RKO (cell line): ENCODE measurements around the gene PDK2.

Experiments used
- DNase-seq: peaks from one replicate; pipeline ENCODE4 v3.0.0-alpha.2; 2016; ENCODE audit warnings: low spot score

PDK2 gene

DNA sequence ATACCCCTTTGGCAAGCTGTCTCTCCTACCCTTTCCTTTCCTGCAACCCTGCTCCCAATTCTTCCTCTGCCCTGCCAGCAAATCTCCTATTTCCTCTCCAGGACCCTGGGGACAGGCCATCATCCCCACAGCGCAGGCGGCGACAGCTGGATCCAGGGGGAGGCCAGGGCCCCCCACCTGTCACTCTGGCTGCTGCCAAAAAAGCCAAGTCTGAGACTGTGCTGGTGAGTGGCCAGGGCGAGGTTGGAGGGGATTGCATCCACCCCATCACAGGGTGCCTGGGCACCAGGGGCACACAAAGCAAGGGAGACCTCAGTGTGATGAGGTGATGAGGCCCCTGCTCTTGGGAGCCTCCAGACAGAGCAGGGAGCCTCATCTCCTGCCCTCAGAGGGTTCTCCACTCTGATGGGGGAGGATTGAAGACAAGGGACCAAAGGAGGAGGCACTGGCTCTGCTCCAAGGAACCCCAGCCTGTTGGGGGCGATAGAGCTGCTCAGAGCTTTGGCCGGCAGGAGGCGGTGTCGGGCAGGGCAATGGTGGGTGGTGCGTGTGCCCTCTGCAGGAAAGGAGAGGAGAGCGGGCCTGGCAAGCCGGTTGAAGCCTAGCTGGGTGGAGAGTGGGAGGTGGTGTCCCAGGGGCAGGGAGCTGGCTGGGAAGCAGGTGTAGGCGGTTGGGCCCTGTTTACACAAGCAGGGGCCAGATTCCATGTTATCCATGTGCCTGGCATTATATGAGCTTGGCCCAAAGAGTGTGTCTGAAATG, 15.6 kb upstream of the PDK2 start:
- DNase-seq = peak; percentile 40

- no peak for DNase-seq
These were observed 15.1 kb upstream of the PDK2 start for GRCh38 chr17:50080096-50080480.

DNA sequence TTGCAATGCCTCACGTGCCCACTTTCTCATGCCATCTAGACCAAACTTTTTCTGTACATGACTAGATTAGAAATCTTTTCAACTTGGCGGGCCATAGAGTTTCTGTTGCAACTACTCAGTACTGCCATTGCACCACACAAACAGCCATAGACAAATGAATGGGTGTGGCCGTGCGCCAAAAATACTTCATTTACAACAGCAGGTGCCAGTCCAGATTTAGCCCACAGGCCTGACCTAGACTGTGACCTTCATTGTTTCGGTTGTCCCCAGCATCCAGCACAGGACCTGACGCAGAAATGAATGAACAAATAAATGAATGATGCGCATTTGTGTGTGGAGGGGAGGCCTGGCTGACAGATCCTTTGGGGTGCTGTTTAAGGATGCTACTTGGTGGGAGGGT, 14.3 kb upstream of the PDK2 start:
- no peak for DNase-seq

GRCh38 chr17:50081757-50082156, 13.4 kb upstream of the PDK2 start:
- no peak for DNase-seq

DNA sequence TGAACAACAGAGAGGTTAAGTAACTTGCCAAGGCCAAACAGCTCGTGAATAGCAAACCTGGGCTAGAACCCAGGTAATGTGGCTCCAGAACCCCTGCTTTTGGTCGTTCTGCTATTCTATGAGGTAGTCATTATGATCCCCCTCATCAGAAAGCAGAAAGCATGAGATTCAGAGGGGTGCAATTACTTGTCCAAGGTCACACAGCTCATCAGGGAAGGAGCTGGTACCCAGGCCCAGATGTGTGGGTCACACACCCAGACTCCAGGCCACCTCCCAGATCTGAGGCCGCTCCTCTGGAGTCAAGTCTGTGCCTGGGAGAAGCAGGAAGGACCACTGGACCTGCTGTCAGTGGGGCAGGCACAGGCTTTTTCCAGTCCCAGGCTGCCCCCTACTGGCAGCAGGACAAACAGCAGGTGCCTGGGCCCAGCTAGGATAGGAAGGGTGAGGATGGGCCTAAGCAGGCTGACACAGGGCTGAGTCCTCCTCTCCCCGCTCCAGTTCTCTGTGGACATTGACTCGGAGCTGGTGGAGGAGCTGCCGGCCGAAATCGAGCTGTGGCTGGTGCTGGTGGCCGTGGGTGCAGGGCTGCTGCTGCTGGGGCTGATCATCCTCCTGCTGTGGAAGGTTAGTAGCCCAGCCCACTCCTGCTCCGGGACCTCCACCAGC, 7.8 kb upstream of the PDK2 start:
- peak; percentile 84 for DNase-seq

- DNase-seq = no peak
These were observed 7.2 kb upstream of the PDK2 start for GRCh38 chr17:50087912-50088405.

DNA sequence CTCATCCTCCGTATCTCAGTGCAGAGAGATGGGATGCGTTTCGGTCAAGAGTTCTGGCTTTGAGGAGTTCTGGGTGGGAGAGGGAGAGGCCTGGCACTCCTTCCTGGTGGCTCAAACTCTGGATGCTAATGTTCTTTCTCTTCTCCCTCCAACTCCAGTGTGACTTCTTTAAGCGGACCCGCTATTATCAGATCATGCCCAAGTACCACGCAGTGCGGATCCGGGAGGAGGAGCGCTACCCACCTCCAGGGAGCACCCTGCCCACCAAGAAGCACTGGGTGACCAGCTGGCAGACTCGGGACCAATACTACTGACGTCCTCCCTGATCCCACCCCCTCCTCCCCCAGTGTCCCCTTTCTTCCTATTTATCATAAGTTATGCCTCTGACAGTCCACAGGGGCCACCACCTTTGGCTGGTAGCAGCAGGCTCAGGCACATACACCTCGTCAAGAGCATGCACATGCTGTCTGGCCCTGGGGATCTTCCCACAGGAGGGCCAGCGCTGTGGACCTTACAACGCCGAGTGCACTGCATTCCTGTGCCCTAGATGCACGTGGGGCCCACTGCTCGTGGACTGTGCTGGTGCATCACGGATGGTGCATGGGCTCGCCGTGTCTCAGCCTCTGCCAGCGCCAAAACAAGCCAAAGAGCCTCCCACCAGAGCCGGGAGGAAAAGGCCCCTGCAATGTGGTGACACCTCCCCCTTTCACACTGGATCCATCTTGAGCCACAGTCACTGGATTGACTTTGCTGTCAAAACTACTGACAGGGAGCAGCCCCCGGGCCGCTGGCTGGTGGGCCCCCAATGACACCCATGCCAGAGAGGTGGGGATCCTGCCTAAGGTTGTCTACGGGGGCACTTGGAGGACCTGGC, 6.0 kb upstream of the PDK2 start:
- DNase-seq = no peak

DNA sequence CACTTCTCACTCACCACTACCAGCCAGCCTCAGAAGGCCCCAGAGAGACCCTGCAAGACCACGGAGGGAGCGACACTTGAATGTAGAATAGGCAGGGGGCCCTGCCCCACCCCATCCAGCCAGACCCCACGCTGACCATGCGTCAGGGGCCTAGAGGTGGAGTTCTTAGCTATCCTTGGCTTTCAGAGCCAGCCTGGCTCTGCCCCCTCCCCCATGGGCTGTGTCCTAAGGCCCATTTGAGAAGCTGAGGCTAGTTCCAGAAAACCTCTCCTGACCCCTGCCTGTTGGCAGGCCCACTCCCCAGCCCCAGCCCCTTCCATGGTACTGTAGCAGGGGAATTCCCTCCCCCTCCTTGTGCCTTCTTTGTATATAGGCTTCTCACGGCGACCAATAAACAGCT, 5.1 kb upstream of the PDK2 start:
- DNase-seq = no peak

DNA sequence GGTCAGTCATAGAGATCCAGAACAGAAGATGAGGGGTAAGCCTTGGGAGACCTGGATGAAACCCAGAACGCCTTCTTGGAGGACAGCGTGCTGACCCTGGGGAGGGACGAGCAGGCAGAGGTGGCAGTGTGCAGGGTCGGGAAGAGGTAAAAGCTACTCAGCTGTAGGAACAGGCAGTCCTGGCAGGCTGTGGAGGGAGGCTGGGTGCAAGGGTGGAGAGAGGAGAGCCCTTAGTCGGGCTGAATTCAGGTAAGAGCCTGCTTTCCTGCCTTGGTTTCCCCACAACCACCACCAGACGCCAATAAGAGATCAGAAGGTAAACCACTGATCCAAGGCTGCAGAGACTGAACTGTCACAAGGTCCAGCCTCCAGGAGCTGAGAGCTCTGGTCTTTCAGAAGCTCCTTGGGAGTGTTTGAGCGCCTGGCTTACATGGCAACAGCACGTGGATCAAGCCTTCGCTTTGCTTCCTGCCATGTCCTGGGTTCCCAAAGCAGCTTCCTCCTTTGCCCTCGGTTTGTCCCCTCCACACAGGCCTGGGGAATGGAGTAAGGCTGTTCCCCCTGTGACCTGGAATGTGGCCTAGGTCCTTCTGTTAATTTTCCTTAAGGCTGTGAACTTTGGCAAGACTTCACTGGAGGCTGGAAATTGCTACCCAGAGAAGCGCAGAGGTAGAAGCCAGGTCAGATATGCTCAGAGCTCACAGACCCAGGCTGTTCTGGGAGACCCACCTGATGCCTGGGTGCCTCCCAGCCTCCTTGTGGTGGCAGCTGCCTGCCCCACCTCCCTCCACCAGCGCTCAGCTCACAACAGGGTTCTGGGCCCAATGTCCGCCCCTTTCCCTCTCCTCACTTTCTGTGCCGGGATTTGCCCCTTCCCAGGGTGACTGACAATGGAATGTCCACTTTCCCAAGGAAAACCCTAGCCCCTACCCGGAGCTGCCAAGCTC, 3.9 kb upstream of the PDK2 start:
- no peak for DNase-seq

- DNase-seq = no peak
These were observed 3.2 kb upstream of the PDK2 start for GRCh38 chr17:50091918-50092285.

DNA sequence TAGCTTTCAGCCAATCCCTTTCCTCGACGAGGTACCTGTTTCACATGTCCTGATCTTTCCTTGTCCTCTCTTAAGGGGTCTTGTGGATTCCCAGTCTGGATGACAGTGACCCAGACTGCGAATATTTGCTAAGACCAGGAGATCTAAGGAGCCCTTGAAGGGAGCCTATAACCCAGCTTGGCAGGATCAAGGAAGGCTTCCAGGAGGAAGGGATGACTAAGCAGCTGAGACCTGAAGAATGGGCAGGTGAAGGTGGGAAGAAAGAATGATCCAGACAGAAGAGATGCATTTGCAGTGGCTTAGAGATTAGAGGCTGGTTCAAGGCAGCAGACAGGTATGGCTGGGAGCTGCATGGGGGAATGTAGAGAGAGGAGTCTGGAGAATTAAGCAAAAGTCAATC, 1.9 kb upstream of the PDK2 start:
- DNase-seq = no peak

- DNase-seq = no peak
These were observed 1.3 kb upstream of the PDK2 start for GRCh38 chr17:50093807-50094206.

GRCh38 chr17:50094243-50094752, 853 bp upstream of the PDK2 start:
- peak; percentile 85 for DNase-seq

- DNase-seq = no peak
These were observed 481 bp downstream of the PDK2 start for GRCh38 chr17:50095626-50096037.

GRCh38 chr17:50096092-50096491, 941 bp downstream of the PDK2 start:
- DNase-seq = no peak

- DNase-seq = no peak
These were observed 1.6 kb downstream of the PDK2 start for GRCh38 chr17:50096758-50097157.

GRCh38 chr17:50097455-50097854, 2.3 kb downstream of the PDK2 start:
- DNase-seq = no peak

DNA sequence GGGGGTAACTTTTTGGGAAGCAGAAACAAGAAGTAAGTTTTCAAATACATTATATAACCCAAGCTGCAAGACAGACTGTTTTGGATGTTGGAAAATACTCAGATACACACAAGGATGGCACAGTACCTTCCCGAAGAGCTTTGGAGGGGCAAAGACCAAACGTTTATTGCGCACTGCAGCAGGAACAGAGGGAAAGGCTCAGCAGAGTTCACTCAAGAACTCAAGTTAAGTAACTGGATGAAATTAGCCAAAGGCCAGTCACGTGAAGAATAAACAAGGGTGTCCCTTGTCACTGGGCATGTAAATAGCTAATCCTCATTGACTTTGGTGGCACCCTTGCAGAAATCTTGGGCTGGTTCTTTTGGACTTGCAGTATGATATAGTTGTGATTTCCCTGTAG, 2.8 kb downstream of the PDK2 start:
- DNase-seq = no peak

DNA sequence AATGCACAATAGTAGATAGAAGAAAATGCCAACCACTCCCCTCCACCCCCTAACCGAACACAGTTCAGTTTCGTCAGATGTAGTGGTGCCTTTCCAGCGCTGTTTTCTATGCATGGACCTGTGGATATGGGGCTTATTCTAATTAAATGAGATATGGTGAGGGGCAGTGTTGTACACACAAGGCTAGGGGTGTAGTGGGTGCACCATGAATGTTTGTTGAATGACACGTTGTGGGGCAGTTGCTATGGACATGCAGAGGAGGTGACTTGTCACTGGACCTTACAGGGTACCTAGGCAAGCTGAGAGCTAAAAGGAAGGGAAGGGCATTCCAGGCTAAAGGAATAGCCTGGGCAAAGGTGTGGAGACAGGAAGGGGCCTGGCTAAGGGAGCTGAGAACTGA, 3.4 kb downstream of the PDK2 start:
- DNase-seq = no peak

GRCh38 chr17:50099003-50099402, 3.9 kb downstream of the PDK2 start:
- DNase-seq = no peak

GRCh38 chr17:50100480-50100883, 5.3 kb downstream of the PDK2 start:
- DNase-seq = no peak
